Ovary (tissue), 9 donors: ENCODE measurements around the gene POP4. TPM values are rescaled to one million over a fixed set of nuclear protein-coding genes. Genes with fewer than 3 reads are reported as not detected.

ENCODE experiments used
- DNase-seq, 5 donors: peaks; one replicate each; pipeline ENCODE4 v3.0.0-alpha.2; 2019 to 2020
- H3K27ac ChIP-seq, 2 donors: fragments of 200-600 bp; one replicate each; pipeline versions ENCODE4 v1.5.1 to v1.8.0; 2019 to 2022
- H3K27me3 ChIP-seq: fragments of 200-600 bp; one replicate; pipeline ENCODE4 v1.8.0; 2022
- H3K36me3 ChIP-seq: fragments of 200-600 bp; sonication (generic); one replicate; pipeline ENCODE4 v1.5.1; 2019
- H3K4me1 ChIP-seq: one replicate; pipeline ENCODE4 v1.8.1; 2013; ENCODE audit warnings: mild to moderate bottlenecking, moderate library complexity; ENCODE audit not compliant: insufficient read depth
- H3K4me3 ChIP-seq: fragments of 200-600 bp; sonication (generic); one replicate; pipeline ENCODE4 v1.5.1; 2017
- H3K9me3 ChIP-seq, 2 donors: fragments of 200-600 bp in 1 of 2; sonication (generic) in 1 of 2; one replicate each; pipeline versions ENCODE4 v1.5.1 to v1.8.1; 2013 to 2019; ENCODE audit warnings: mild to moderate bottlenecking in 1 of 2, moderate library complexity in 1 of 2
- CTCF ChIP-seq, 3 donors: fragments of 450-650 bp in 2 of 3; fragments of 200-600 bp in 1 of 3; IDR thresholded peaks; one replicate each; pipeline versions ENCODE4 v1.5.1 to v1.8.0; 2016 to 2022; ENCODE audit warnings: antibody characterized with exemption in 3 of 3, mild to moderate bottlenecking in 1 of 3
- EP300 ChIP-seq: sonication (generic); formaldehyde crosslinking; IDR thresholded peaks from one replicate; pipeline ENCODE4 v1.6.1; 2017; ENCODE audit warnings: antibody characterized with exemption
- POLR2A ChIP-seq: fragments of 450-650 bp; IDR thresholded peaks from one replicate; pipeline ENCODE4 v1.6.1; 2017; ENCODE audit warnings: antibody characterized with exemption, mild to moderate bottlenecking, moderate library complexity
- WGBS, 3 donors: extraction: QIAGEN DNeasy Blood & Tissue Kit in 1 of 3; methylation state at CpG; one replicate each; pipeline versions ENCODE4 v1.1.5 to v1.1.7; 2013 to 2017; 5-methylcytosine and 5-hydroxymethylcytosine counted together
- intact Hi-C, 4 donors: fragments of 100-400 bp; cut with DNase I; formaldehyde crosslinking; loops; one replicate each; pipeline versions ENCODE4 v1.11.0 to v1.15.1; 2022 to 2023
- polyA plus RNA-seq, 2 donors: library from polyadenylated mRNA; stranded (reverse); fragments of 200-250 nt in 1 of 2; fragments of 350-450 nt in 1 of 2; fragmentation: Illumina TruSeq in 1 of 2; extraction: RNeasy Lipid Tissue Mini Kit (QIAGEN cat#74804) in 1 of 2; gene quantifications; one replicate each; pipeline ENCODE4 v1.2.3, GENCODE V29; 2013 to 2014
- total RNA-seq, 7 donors: library from RNA; depleted of rRNA in 2 of 7; stranded (reverse); fragments of >200 nt in 2 of 7; fragmentation: NEBNext Ultra II Directional in 3 of 7; extraction: Animal tissue kit (Norgen Biotek cat#: 25700) in 3 of 7; gene quantifications; one replicate each; pipeline versions ENCODE4 v1.1.0 to v1.2.4, GENCODE V29; 2016 to 2023
- donor health status: DM: no; HTN: no; CAD: no; lungs with moderate emphysema.
- donor health status: DM: no; HTN: no; CAD: no.
- donor health status: Bipolar disorder and iron deficiency.
- donor health status: DM: yes; HTN: yes; CAD: no.
- donor health status: DM: no; HTN: no; CAD: no.
- donor health status: DM: yes; HTN: yes; CAD: no.

Gene POP4
- total and polyA plus RNA-seq, 9 donors, result 32.9 to 92.9 (median 38.9) TPM

- H3K4me1 ChIP-seq, result no peaks in the 10 kb centered on the region
- no peak overlapping the region for H3K27ac ChIP-seq
- H3K9me3 ChIP-seq, result no peaks in the 10 kb centered on the region
- H3K27me3 ChIP-seq, result no peaks in the 10 kb centered on the region
- H3K4me3 ChIP-seq, result no peak overlapping the region
- intact Hi-C loops, result no loop called here
- TF ChIP-seq POLR2A (no peak), CTCF (IDR thresholded peaks at IDR 0.05) (no peak), EP300 (no peak)
- WGBS, 3 donors, result 88 to 90% (median 89%) methylated on average over 3 of the region's 3 CpGs
- H3K36me3 ChIP-seq, result no peaks in the 10 kb centered on the region
- DNase-seq, result peak in 1 of 5 donors; percentile 2
Observed at GRCh38 chr19:29631450-29631849, 25.4 kb downstream of the POP4 start.

GRCh38 chr19:29634002-29634401, 27.9 kb downstream of the POP4 start:
- no peak overlapping the region for H3K4me3 ChIP-seq
- no peak overlapping the region for H3K27ac ChIP-seq
- H3K4me1 ChIP-seq, result no peaks in the 10 kb centered on the region
- TF ChIP-seq EP300 (no peak), CTCF (IDR thresholded peaks at IDR 0.05) (no peak), POLR2A (no peak)
- intact Hi-C loops, result no loop called here
- H3K9me3 ChIP-seq, result no peaks in the 10 kb centered on the region
- no peaks in the 10 kb centered on the region for H3K36me3 ChIP-seq
- 75 to 89% (median 76%) methylated on average over 2 of the region's 2 CpGs for WGBS, 3 donors
- no peak for DNase-seq
- H3K27me3 ChIP-seq, result no peaks in the 10 kb centered on the region

- H3K27me3 ChIP-seq, result no peaks in the 10 kb centered on the region
- no peak overlapping the region for H3K4me3 ChIP-seq
- H3K4me1 ChIP-seq, result no peaks in the 10 kb centered on the region
- H3K36me3 ChIP-seq, result no peaks in the 10 kb centered on the region
- H3K9me3 ChIP-seq, result no peaks in the 10 kb centered on the region
- H3K27ac ChIP-seq, result no peak overlapping the region
- peak in 1 of 5 donors; percentile 1 for DNase-seq
- intact Hi-C loops, result no loop called here
- 59 to 68% (median 60%) methylated on average over 6 of the region's 6 CpGs for WGBS, 3 donors
- TF ChIP-seq EP300, result no peak
- no peak for TF ChIP-seq POLR2A
- TF ChIP-seq CTCF (IDR thresholded peaks at IDR 0.05), result no peak
Observed at GRCh38 chr19:29634423-29635130, 28.5 kb downstream of the POP4 start.

GRCh38 chr19:29635963-29636362, 29.9 kb downstream of the POP4 start:
- no peak for TF ChIP-seq EP300
- no peak for TF ChIP-seq POLR2A
- TF ChIP-seq CTCF (IDR thresholded peaks at IDR 0.05), result no peak
- Histone ChIP-seq H3K36me3 (no peaks in the 10 kb centered on the region), H3K27ac (no peak overlapping the region), H3K4me1 (no peaks in the 10 kb centered on the region), H3K27me3 (no peaks in the 10 kb centered on the region), H3K4me3 (no peak overlapping the region), H3K9me3 (no peaks in the 10 kb centered on the region)
- intact Hi-C loops, result no loop called here
- 67 to 73% (median 72%) methylated on average over 6 of the region's 6 CpGs for WGBS, 3 donors
- DNase-seq, result no peak
